Endothelial cell of umbilical vein (primary cell): Measurements from ENCODE around the gene ZNF487.

Source experiments
- CTCF ChIP-seq, 2 donors: IDR thresholded peaks; 1 replicate in 1 of 2; 2 replicates in 1 of 2; pipeline ENCODE4 v1.5.1; 2011; ENCODE audit warnings: low read length in 2 of 2, mild to moderate bottlenecking in 2 of 2, moderate library complexity in 2 of 2, control low read depth in 1 of 2, inconsistent platforms in 1 of 2, low read depth in 1 of 2; ENCODE audit not compliant: insufficient read depth in 1 of 2; ENCODE audit errors: extremely low read depth in 1 of 2
- JUN ChIP-seq: IDR thresholded peaks from 2 replicates; pipeline ENCODE4 v1.6.1; 2011; ENCODE audit warnings: borderline replicate concordance, low read depth; ENCODE audit not compliant: insufficient read length, insufficient read depth

- TF ChIP-seq CTCF (IDR thresholded peaks at IDR 0.05; ENCODE audit: extremely low read depth in 1 of 2, insufficient read depth in 1 of 2, low read depth in 1 of 2, low read length in 2 of 2) (no peak), JUN (no peak)
These were observed 28.6 kb upstream of the ZNF487 start for GRCh38 chr10:43408331-43408709.
